Measurements from ENCODE around the gene INTS3.

DNA sequence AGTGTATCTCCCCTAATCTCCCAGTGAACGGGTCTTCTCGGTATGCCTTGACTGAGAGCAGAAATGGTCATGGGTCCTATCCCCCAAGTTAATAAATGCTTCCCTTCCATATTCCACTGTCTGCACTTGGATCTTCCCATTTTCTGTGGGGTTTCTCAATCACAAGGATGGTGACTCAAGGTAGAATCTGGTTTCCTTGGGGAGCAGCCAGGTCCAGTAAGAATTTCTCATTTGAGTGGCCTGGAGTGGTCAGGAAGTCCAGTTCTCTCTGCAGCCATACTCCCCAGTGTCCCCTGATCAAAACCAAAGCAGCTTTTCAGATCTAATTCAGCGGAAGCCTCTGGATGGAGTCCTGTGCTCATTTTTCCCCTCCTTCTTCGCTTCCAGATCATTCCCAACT, 32.6 kb downstream of the INTS3 start:
- TF ChIP-seq, protein P1, sequence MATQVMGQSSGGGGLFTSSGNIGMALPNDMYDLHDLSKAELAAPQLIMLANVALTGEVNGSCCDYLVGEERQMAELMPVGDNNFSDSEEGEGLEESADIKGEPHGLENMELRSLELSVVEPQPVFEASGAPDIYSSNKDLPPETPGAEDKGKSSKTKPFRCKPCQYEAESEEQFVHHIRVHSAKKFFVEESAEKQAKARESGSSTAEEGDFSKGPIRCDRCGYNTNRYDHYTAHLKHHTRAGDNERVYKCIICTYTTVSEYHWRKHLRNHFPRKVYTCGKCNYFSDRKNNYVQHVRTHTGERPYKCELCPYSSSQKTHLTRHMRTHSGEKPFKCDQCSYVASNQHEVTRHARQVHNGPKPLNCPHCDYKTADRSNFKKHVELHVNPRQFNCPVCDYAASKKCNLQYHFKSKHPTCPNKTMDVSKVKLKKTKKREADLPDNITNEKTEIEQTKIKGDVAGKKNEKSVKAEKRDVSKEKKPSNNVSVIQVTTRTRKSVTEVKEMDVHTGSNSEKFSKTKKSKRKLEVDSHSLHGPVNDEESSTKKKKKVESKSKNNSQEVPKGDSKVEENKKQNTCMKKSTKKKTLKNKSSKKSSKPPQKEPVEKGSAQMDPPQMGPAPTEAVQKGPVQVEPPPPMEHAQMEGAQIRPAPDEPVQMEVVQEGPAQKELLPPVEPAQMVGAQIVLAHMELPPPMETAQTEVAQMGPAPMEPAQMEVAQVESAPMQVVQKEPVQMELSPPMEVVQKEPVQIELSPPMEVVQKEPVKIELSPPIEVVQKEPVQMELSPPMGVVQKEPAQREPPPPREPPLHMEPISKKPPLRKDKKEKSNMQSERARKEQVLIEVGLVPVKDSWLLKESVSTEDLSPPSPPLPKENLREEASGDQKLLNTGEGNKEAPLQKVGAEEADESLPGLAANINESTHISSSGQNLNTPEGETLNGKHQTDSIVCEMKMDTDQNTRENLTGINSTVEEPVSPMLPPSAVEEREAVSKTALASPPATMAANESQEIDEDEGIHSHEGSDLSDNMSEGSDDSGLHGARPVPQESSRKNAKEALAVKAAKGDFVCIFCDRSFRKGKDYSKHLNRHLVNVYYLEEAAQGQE (IDR thresholded peaks at IDR 0.05; ENCODE audit: borderline replicate concordance): no peak
- TF ChIP-seq, protein P2, sequence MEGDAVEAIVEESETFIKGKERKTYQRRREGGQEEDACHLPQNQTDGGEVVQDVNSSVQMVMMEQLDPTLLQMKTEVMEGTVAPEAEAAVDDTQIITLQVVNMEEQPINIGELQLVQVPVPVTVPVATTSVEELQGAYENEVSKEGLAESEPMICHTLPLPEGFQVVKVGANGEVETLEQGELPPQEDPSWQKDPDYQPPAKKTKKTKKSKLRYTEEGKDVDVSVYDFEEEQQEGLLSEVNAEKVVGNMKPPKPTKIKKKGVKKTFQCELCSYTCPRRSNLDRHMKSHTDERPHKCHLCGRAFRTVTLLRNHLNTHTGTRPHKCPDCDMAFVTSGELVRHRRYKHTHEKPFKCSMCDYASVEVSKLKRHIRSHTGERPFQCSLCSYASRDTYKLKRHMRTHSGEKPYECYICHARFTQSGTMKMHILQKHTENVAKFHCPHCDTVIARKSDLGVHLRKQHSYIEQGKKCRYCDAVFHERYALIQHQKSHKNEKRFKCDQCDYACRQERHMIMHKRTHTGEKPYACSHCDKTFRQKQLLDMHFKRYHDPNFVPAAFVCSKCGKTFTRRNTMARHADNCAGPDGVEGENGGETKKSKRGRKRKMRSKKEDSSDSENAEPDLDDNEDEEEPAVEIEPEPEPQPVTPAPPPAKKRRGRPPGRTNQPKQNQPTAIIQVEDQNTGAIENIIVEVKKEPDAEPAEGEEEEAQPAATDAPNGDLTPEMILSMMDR (IDR thresholded peaks at IDR 0.05; ENCODE audit: poor library complexity, severe bottlenecking): no peak
- TF ChIP-seq TAF1 (IDR thresholded peaks at IDR 0.05; ENCODE audit: low read depth): no peak
- no peak for TF ChIP-seq POLR2AphosphoS5 (IDR thresholded peaks at IDR 0.05)
- TF ChIP-seq SMC3 (conservative IDR thresholded peaks at IDR 0.05; ENCODE audit: poor library complexity): no peak
- TF ChIP-seq EZH2 (IDR thresholded peaks at IDR 0.05; ENCODE audit: borderline replicate concordance, insufficient read depth, low read length, poor library complexity, severe bottlenecking): no peak
- no peak for TF ChIP-seq RAD21 (conservative IDR thresholded peaks at IDR 0.05)
- no peak for TF ChIP-seq EP300 (conservative IDR thresholded peaks at IDR 0.05; ENCODE audit: poor library complexity, severe bottlenecking)
- no peak for TF ChIP-seq MXI1 (conservative IDR thresholded peaks at IDR 0.05; ENCODE audit: poor library complexity, severe bottlenecking)
